Cardiac muscle cell (in vitro differentiated cells and primary cell): Measurements from ENCODE around the gene NRM. TPM values are rescaled to one million over a fixed set of nuclear protein-coding genes. Genes with fewer than 3 reads are reported as not detected.
A peak's percentile ranks its signal among the peaks of the same experiment; 100 is the strongest.

Experiments
- DNase-seq, 2 donors: peaks; one replicate each; pipeline versions ENCODE4 v3.0.0 to v3.0.0-alpha.2; 2010 to 2017; ENCODE audit warnings: low read depth in 1 of 2, low spot score in 1 of 2
- H3K27ac ChIP-seq: fragments of 200-600 bp; sonication (generic); 2 replicates; pipeline ENCODE4 v1.5.1; 2016
- H3K27me3 ChIP-seq: fragments of 200-600 bp; sonication (generic); 2 replicates; pipeline ENCODE4 v1.6.0; 2016; ENCODE audit warnings: control low read depth
- H3K36me3 ChIP-seq: fragments of 200-600 bp; sonication (generic); 2 replicates; pipeline ENCODE4 v1.5.1; 2016; ENCODE audit warnings: control low read depth
- H3K4me1 ChIP-seq: fragments of 200-600 bp; sonication (generic); 2 replicates; pipeline ENCODE4 v1.8.1; 2017; ENCODE audit warnings: low read depth, mild to moderate bottlenecking, mixed run types
- H3K4me3 ChIP-seq: fragments of 200-600 bp; sonication (generic); 2 replicates; pipeline ENCODE4 v1.5.1; 2016; ENCODE audit warnings: mild to moderate bottlenecking
- H3K9me3 ChIP-seq: fragments of 200-600 bp; sonication (generic); 2 replicates; pipeline ENCODE4 v1.5.1; 2017; ENCODE audit warnings: low read depth, mild to moderate bottlenecking, control low read depth
- polyA plus RNA-seq: library from polyadenylated mRNA; unstranded; fragments of >200 nt; fragmentation: Nextera tagmentation; extraction: Ambion mirVana; gene quantifications from 2 replicates; pipeline ENCODE4 v1.2.1, GENCODE V29; 2016
- total RNA-seq: library from RNA; depleted of rRNA; stranded (reverse); fragments of >200 nt; gene quantifications from 2 replicates; pipeline ENCODE4 v1.2.3, GENCODE V29; 2016
- TF ChIP-seq, protein P1 (sequence below): IDR thresholded peaks from 2 replicates; pipeline ENCODE4 v1.5.1; 2012; ENCODE audit warnings: low read depth, mild to moderate bottlenecking, low read length

NRM gene
- total and polyA plus RNA-seq, 2 experiments from 2014 or later: 17.2 to 29.1 TPM

DNA sequence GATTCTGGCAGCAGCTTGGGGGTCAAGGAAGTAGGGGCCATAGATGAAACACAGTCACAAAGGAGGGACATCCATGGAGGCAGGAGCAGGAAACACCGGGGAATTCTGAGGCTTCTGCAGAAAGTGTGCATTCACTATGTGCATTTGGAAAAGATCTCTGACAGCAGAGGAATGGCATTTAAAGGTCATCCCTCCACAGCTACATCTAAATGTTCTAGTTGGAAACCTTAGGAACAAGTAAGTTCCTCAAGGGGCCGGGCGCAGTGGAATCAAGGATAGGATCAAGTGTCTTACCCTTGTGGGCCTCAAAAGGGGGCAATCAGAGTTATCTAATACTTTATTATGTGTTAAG lies 35.1 kb downstream of the NRM start:
- H3K36me3 ChIP-seq: peaks cover 70% of the 10 kb centered on the region
- no peak overlapping the region for H3K4me3 ChIP-seq
- H3K27ac ChIP-seq: no peak overlapping the region
- no peaks in the 10 kb centered on the region for H3K9me3 ChIP-seq
- no peaks in the 10 kb centered on the region for H3K4me1 ChIP-seq
- DNase-seq: no peak
- TF ChIP-seq, protein P1, sequence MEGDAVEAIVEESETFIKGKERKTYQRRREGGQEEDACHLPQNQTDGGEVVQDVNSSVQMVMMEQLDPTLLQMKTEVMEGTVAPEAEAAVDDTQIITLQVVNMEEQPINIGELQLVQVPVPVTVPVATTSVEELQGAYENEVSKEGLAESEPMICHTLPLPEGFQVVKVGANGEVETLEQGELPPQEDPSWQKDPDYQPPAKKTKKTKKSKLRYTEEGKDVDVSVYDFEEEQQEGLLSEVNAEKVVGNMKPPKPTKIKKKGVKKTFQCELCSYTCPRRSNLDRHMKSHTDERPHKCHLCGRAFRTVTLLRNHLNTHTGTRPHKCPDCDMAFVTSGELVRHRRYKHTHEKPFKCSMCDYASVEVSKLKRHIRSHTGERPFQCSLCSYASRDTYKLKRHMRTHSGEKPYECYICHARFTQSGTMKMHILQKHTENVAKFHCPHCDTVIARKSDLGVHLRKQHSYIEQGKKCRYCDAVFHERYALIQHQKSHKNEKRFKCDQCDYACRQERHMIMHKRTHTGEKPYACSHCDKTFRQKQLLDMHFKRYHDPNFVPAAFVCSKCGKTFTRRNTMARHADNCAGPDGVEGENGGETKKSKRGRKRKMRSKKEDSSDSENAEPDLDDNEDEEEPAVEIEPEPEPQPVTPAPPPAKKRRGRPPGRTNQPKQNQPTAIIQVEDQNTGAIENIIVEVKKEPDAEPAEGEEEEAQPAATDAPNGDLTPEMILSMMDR: no peak
- no peaks in the 10 kb centered on the region for H3K27me3 ChIP-seq

GRCh38 chr6:30654798-30655742 lies 35.7 kb downstream of the NRM start:
- H3K4me1 ChIP-seq: no peaks in the 10 kb centered on the region
- no peak overlapping the region for H3K4me3 ChIP-seq
- no peaks in the 10 kb centered on the region for H3K27me3 ChIP-seq
- TF ChIP-seq, protein P1: no peak
- H3K27ac ChIP-seq: no peak overlapping the region
- H3K36me3 ChIP-seq: peaks cover 70% of the 10 kb centered on the region
- no peaks in the 10 kb centered on the region for H3K9me3 ChIP-seq
- no peak for DNase-seq

GRCh38 chr6:30651143-30651542 lies 39.6 kb downstream of the NRM start:
- no peaks in the 10 kb centered on the region for H3K9me3 ChIP-seq
- TF ChIP-seq, protein P1: no peak
- peaks cover 5% of the 10 kb centered on the region for H3K4me1 ChIP-seq
- H3K27ac ChIP-seq: no peak overlapping the region
- no peak for DNase-seq
- no peaks in the 10 kb centered on the region for H3K27me3 ChIP-seq
- H3K36me3 ChIP-seq: peaks cover 49% of the 10 kb centered on the region
- H3K4me3 ChIP-seq: no peak overlapping the region

DNA sequence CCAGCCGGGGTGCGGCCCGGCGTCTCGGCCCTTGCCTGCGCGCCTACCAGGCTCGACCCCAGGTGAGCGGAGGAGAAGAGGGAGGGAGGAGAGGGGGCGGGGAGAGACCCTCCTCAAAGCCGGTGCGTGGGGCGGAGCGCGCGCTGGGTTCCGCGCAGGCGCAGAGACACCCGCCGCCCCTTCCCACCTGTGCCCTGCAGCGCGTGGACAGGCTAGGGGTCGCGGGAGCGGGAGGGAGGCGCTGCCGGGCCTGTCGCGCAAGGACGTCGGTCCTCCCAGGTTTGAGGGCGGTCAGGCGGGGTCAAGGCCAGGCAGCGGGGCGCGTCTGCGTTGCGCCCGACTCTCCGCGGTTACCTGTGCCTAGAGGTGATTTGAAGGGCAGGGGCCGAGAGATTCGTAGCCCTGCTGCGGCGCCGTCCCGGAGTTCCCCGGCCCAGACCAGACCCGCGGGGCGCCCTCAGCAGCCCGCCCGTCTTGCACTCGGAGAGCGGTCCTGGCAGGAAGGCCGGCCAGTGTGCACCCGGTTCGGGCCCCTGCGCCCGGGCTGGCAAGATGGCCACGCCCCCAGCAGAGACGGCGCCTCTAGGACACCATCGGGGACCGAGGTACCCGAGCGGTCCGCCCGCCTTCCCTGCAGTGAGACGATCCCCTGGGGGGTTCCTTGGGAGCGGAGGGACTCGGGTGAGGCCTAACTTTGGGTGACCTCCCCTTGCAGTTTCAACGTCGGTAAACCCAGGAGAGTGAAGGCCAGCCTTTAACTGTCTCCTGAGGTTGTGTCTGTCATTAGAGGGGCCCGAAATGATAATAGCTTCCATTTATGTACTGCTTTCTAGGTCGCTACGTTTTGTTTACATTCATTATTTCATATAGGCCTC lies 43.3 kb downstream of the NRM start:
- no peaks in the 10 kb centered on the region for H3K27me3 ChIP-seq
- peak overlapping the region; percentile 64 for H3K4me3 ChIP-seq
- peaks cover 7% of the 10 kb centered on the region for H3K4me1 ChIP-seq
- peak; percentile 55 to 88 for DNase-seq
- no peaks in the 10 kb centered on the region for H3K9me3 ChIP-seq
- TF ChIP-seq, protein P1: no peak
- peaks cover 18% of the 10 kb centered on the region for H3K36me3 ChIP-seq
- peak overlapping the region; percentile 83 for H3K27ac ChIP-seq

- no peaks in the 10 kb centered on the region for H3K27me3 ChIP-seq
- H3K4me1 ChIP-seq: peaks cover 7% of the 10 kb centered on the region
- H3K27ac ChIP-seq: peak within 1 kb of the TSS; percentile 83
- H3K4me3 ChIP-seq: peak within 1 kb of the TSS; percentile 64
- TF ChIP-seq, protein P1: no peak
- no peaks in the 10 kb centered on the region for H3K9me3 ChIP-seq
- DNase-seq: peak; percentile 93 to 95
- H3K36me3 ChIP-seq: peaks cover 10% of the 10 kb centered on the region
Observed at GRCh38 chr6:30646450-30647241, 44.1 kb downstream of the NRM start, which contains the start of gene C6orf136. TSS of gene C6orf136 (plus strand) at chr6:30647133. CDS start at chr6:30647232, 99 bp downstream.
